ENCODE data around the gene CDH15.
A peak's percentile ranks its signal among the peaks of the same experiment; 100 is the strongest.

- TF ChIP-seq POLR2AphosphoS5 (IDR thresholded peaks at IDR 0.05) (peak; percentile 81 to 93 (median 86)), CTCF (IDR thresholded peaks at IDR 0.05) (peak in 1 of 3 donors; percentile 11)
These were observed 46.0 kb downstream of the CDH15 start, which contains the start of gene ZNF778 for GRCh38 chr16:89217388-89218191.
